HG03378 (cell line): ENCODE data around the gene GPR132.

Experiments used
- ATAC-seq: cut with Tn5 transposase; IDR thresholded peaks from one replicate; pipeline ENCODE4 v1.9.1; 2021; ENCODE audit warnings: mild to moderate bottlenecking, moderate library complexity; ENCODE audit not compliant: unreplicated experiment

GPR132 gene

DNA sequence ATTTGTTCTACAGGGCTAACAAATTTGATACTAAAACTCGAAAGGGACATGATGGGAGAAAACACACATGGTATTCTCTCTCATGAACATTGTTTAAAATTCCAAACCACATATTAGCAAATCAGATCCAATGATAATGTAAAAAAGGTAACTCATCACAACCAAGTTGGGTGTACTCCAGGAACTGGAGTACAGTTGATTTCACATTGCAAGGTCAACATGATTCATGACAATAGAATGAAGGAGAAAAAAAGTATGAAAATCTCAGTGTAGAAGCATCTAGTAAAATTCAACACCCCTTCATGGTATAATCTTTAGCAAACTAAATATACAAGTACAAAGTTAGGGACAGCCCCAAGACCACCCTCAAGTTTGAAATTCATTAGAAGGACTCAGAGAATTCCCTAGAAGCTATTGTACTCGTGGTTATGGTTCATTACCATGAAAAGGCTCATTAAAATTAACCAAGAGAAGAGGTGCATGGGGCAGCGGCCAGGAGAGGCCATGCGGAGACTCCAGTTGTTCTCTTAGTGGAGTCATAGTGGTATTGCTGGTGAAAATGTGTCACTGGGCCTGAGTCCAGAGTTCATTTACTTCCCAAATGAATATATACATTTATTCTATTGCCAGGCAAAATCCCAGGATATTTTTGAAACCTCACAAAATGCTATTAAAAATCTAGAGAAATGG is 41.3 kb downstream of the GPR132 start:
- no peak for ATAC-seq

- no peak for ATAC-seq
These were observed 42.1 kb downstream of the GPR132 start for GRCh38 chr14:105023144-105023543.

- no peak for ATAC-seq
These were observed 43.0 kb downstream of the GPR132 start for GRCh38 chr14:105022276-105022670.

GRCh38 chr14:105021656-105022275 is 43.5 kb downstream of the GPR132 start:
- no peak for ATAC-seq

- peak; percentile 41 for ATAC-seq
These were observed 44.2 kb downstream of the GPR132 start, which contains the start of gene CDCA4 for GRCh38 chr14:105020815-105021655. Gene CDCA4, minus strand, starts transcription at chr14:105021083. Its CDS starts 9,154 bp downstream, at chr14:105011929.

DNA sequence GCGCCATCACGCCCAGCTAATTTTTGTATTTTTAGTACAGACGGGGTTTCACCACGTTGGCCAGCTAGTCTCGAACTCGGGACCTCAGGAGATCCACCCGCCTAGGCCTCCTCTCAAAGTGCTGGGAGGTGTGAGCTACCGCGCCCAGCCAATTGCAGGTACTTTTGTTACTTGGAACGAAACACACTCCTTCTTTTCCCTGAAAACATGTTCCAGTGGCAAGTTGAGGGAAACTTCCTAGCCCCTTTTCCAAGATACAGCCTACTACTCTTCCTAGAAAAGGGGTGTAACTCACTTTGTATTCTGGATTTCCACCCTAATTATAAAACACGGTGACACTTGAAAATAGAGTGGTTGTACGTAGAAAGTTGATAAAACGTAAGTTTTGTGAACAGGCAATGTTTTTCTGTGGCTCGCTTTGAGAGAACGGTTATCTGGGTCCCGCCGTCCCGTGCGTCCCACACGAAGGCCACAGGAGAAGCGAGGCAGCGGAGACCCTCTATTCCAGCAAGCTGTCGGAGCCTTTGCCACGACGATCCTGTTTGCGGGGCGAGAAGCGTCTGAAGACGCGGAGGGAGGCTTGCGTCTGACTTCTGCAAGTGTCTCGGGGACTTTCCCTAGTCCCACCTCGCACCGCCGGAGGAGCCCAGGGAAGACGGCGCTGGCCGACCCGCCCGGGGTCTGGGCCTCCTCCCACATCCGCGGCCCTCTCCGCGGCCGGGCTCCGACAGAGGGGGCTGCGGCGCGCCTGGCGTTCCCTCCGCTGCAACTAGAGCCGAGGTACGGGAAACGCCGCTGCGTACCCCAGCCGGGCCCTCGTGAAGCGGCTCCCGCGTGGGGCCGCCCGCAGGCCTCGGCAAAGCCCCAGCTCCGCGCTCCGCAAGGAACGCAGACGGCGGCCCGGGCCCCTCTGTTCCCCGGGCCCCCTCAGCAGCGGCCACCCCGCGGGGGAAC is 45.1 kb downstream of the GPR132 start:
- peak; percentile 26 for ATAC-seq

DNA sequence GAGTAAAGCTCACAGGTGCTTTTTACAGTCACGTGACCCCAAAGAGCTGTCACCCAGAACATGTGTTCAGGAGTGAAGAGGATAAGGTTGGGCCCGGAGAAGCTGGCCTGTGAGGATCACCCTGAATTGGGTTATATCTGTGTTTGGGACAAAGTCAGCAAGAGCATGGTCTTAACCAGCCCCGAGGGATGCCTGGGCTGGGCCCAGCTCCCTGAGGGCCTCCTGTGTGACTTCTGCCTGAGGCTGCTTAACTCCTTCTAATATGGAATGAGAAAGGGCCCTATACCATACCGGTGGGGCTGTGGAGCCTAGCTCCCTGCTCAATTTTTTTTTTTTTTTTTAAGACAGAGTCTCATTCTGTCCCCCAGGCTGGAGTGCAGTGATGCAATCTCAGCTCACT is 46.8 kb downstream of the GPR132 start:
- ATAC-seq: no peak

DNA sequence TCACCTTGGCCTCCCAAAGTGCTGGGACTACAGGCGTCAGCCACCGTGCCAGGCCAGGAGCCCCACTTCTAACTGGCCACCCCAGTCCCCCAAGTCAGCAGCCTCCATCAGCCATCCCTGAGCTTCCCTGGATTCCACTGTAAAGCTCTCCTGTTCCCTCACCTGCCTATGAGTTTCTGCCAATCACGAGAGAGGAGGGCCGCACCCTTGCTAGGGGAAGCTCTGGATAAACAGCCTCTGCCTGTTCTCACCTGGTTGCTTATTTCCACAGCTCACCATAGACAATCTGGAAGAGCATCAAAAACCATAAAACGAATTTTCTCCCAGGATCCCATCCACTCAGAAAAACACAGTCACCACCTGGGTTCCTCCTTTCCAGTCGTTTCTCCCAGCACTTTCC is 49.3 kb downstream of the GPR132 start:
- no peak for ATAC-seq

- no peak for ATAC-seq
These were observed 50.0 kb downstream of the GPR132 start for GRCh38 chr14:105015242-105015641.

DNA sequence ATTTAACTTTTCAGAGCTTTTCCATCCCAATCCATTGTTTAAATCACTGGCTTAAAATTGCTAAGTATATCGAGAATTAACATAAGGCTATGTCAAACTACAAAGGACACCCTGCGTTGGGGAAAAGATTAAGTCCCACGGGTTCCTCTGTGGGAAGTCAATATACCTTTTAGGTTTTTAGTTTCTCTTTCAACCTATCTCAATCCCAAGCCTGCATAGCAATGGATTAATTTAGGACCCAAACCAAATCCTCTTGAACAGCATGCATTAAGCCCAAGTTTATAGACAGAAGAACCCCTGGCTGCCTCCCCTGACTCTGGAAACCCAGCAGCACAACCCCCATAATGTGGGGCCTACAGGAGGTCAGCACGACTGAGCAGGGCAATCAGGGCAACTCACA is 50.6 kb downstream of the GPR132 start:
- ATAC-seq: no peak

DNA sequence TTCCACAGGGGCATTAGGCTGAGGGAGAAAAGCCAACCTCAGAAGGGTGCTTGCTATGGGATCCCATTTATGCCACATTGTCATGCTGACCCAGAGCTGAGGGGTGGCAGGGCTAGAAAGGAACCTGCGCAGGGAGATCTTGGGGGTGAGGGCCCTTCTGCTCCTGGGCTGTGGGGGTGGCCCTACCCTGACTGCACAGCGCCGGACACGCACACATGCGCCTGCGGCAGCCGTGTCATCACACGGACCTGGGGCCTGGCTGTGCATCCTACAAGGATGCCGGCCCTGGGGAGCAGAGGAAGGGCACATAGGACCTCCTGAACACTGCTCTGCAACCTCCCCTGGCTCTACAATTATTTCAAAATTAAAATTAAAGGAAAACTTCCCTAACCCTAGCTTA is 51.2 kb downstream of the GPR132 start:
- ATAC-seq: no peak

DNA sequence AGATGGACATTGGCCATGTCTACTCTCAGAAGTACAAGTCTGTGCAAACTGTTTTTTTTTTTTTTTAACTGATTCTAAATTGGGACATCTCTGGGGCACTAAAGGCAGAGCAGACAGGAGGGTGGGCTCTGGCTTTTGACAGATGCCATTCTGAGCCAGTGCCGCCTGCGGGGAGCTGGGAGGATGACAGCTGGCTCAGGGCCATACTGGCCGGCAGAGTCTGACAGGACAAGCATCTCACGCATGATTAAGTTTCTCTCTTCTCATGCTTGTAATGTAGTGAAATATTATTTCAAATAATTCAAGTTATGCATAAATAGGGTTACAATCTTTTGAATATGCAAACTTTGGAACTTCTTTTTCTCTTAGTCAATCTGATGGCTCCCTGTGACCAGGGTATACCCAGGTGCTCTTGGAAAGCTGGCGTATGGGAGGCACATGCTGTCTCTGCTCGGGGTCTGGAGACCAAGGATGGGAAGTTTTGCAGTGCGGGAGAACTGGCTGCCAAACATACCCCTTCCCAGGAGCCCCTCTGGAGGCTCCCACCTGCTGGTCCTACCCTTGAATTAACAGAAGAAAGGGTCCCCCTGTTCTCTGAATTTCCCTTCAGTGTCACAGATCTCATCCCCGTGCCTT is 52.0 kb downstream of the GPR132 start:
- no peak for ATAC-seq

DNA sequence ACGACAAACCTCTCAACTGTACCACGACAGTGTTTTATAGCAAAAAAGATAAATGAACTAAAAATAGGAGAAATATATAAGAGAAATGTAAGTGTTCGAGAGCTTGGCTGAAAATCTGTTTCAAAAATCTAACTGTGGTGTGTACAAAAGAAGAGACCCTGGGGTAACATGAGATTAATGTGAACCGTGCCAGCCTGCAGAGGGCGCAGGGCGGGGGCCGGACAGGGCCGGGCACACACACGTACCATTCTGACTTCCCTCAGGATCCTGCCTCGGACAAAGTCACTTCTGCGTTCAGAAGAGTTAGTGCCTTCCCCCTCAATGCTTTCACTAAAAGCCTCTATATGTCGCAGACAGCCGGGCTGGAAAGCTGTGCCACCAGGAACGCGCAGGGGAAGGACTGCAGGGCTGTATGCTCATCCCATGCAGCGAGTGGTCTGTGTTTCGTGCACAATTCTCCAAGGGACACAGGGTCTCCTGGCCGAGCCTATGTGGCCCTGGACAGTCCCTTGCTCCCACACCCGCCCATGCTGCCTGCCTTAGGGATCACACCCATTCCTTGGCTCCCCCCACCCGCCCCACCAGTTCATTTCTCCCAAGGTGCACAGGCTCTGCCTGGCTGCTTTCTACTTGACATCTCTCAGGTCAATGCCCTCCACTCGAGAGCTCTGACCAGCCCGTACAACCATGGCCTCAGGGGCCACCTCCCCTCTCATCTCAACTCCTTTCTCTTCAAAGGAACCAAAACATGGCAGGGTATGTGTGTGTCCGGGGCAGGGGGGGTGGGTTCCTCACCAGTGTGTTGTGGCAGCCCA is 52.9 kb downstream of the GPR132 start:
- no peak for ATAC-seq

GRCh38 chr14:105011312-105011990 is 53.8 kb downstream of the GPR132 start:
- ATAC-seq: no peak

GRCh38 chr14:105010891-105011291 is 54.3 kb downstream of the GPR132 start:
- no peak for ATAC-seq

GRCh38 chr14:105010106-105010505 is 55.1 kb downstream of the GPR132 start:
- no peak for ATAC-seq

DNA sequence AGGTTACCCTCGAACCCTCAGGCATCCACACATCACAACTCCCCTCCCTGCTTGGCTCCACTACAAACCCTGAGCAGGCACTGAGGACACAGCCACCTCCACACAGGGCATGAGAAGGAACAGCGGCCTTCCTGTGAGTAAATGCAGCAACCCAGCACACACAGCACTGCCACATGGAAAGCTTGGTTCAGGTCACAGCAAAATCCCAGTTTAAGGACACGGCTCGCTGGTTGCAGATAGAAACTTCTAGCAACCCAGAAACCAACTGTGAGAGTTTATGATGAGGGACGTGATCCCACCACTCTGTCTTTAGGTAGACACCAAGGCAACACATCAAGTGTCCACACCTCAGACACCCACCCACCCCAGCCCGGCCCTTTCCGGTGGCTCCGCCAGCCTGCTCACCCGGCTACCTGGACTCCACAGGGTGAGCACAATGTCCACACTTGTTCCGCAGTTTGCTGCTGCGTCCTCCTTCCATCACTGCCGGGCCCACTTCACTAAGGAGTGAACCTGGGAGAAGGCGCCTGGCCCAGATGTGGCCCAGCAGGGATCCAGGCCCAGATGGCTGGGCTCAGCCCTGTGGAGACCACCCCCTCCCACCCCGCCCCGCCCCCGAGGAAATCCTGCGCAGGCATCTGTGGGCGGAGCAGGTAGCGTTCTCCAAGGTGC is 57.5 kb downstream of the GPR132 start:
- ATAC-seq: no peak
